C4-2B (cell line): ENCODE results near the gene USP11.

Experiments
- H3K27ac ChIP-seq: fragments of 450-650 bp; 2 replicates; pipeline ENCODE4 v1.5.1; 2017
- ZFX ChIP-seq: fragments of 450-650 bp; IDR thresholded peaks from 2 replicates; pipeline ENCODE4 v1.6.1; 2017
- TF ChIP-seq, protein P1 (sequence below): fragments of 450-650 bp; conservative IDR thresholded peaks from 2 replicates; pipeline ENCODE4 v1.5.1; 2017; ENCODE audit warnings: mild to moderate bottlenecking

Gene USP11

GRCh38 chrX:47241201-47242011, 8.6 kb downstream of the USP11 start:
- TF ChIP-seq ZFX, result no peak
- TF ChIP-seq, protein P1, sequence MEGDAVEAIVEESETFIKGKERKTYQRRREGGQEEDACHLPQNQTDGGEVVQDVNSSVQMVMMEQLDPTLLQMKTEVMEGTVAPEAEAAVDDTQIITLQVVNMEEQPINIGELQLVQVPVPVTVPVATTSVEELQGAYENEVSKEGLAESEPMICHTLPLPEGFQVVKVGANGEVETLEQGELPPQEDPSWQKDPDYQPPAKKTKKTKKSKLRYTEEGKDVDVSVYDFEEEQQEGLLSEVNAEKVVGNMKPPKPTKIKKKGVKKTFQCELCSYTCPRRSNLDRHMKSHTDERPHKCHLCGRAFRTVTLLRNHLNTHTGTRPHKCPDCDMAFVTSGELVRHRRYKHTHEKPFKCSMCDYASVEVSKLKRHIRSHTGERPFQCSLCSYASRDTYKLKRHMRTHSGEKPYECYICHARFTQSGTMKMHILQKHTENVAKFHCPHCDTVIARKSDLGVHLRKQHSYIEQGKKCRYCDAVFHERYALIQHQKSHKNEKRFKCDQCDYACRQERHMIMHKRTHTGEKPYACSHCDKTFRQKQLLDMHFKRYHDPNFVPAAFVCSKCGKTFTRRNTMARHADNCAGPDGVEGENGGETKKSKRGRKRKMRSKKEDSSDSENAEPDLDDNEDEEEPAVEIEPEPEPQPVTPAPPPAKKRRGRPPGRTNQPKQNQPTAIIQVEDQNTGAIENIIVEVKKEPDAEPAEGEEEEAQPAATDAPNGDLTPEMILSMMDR, result no peak
- no peak overlapping the region for H3K27ac ChIP-seq

- H3K27ac ChIP-seq, result no peak overlapping the region
- no peak for TF ChIP-seq ZFX
- TF ChIP-seq, protein P1, result no peak
Observed at GRCh38 chrX:47242321-47242720, 9.5 kb downstream of the USP11 start.

GRCh38 chrX:47243351-47243750, 10.5 kb downstream of the USP11 start:
- no peak for TF ChIP-seq ZFX
- TF ChIP-seq, protein P1, result no peak
- H3K27ac ChIP-seq, result no peak overlapping the region

GRCh38 chrX:47244676-47245075, 11.9 kb downstream of the USP11 start:
- no peak overlapping the region for H3K27ac ChIP-seq
- TF ChIP-seq, protein P1, result no peak
- TF ChIP-seq ZFX, result no peak

DNA sequence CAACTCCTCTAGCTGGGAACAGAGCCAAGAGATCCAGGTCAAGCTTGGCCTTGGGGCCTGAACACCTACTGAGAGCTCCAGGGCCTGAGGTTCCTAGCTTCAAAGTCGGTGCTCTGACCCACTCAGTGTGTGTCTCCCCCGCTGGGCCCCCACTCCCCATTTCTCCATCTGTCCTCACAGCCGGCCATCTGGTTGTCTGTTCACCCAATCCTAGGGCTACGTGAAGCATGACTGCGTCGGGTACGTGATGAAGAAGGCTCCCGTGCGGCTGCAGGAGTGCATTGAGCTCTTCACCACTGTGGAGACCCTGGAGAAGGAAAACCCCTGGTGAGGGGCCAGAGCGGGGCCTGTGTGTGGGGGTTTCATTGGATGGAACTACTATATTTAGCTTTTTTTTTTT, 12.3 kb downstream of the USP11 start:
- TF ChIP-seq, protein P1, result no peak
- no peak for TF ChIP-seq ZFX
- no peak overlapping the region for H3K27ac ChIP-seq

DNA sequence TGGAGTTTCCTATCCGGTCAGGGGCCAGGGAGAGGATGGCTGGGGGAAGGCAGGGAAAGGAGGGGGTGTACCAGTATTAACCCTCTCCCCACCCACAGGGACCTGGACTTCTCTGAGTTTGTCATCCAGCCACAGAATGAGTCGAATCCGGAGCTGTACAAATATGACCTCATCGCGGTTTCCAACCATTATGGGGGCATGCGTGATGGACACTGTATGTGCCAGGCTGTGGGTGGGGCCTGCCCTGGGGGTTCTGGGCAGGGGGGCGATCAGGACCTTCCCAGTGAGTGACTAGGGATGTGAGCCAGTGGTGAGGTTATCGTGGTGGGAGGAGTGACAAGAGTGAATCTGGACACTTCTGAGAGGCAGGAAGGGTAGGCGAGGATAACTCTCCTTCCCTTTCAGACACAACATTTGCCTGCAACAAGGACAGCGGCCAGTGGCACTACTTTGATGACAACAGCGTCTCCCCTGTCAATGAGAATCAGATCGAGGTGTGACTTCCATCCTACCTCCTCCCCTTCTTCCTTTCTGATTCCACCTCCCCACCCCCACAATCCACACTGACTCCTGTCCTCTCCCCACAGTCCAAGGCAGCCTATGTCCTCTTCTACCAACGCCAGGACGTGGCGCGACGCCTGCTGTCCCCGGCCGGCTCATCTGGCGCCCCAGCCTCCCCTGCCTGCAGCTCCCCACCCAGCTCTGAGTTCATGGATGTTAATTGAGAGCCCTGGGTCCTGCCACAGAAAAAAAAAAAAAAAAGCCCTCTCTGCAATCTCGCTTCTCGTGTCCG, 14.6 kb downstream of the USP11 start:
- TF ChIP-seq, protein P1, result no peak
- TF ChIP-seq ZFX, result no peak
- no peak overlapping the region for H3K27ac ChIP-seq

DNA sequence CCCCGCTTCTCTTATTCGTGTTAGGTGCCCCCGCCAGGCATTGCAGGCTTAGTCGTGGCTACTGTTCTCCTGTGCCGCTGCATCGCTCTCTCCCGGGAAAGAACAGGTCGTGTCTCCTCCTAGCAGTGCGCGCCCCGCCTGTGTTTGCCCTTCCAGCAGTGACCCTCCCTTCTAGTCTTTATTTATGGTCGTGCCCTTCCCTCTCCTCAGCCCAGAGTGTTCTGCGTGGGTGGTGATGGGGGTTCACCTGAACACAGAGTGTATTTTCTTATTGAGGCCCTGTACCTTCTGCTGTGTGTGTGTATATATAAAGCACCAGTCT, 15.2 kb downstream of the USP11 start:
- TF ChIP-seq, protein P1, result no peak
- no peak for TF ChIP-seq ZFX
- H3K27ac ChIP-seq, result no peak overlapping the region
